WERI-Rb-1 (cell line): ENCODE measurements around the gene PTEN.

Source experiments
- DNase-seq: peaks from one replicate; pipeline ENCODE4 v3.0.0-alpha.2; 2020
- H3K27ac ChIP-seq: fragments of 250-450 bp; sonication (Bioruptor Pico); 2 replicates; pipeline ENCODE4 v1.5.1; 2020; ENCODE audit warnings: mild to moderate bottlenecking, moderate library complexity
- H3K27me3 ChIP-seq: fragments of 250-450 bp; sonication (Bioruptor Pico); 2 replicates; pipeline ENCODE4 v1.5.1; 2021; ENCODE audit warnings: mild to moderate bottlenecking, low read depth, moderate library complexity; ENCODE audit not compliant: insufficient read depth, severe bottlenecking
- H3K36me3 ChIP-seq: fragments of 250-450 bp; sonication (Bioruptor Pico); 2 replicates; pipeline ENCODE4 v1.5.1; 2020; ENCODE audit warnings: mild to moderate bottlenecking, moderate library complexity
- H3K4me3 ChIP-seq: 2 replicates; pipeline ENCODE4 v1.5.1; 2011; ENCODE audit warnings: low read depth, mild to moderate bottlenecking, control low read depth, low read length
- H3K9me3 ChIP-seq: fragments of 250-450 bp; sonication (Bioruptor Pico); 2 replicates; pipeline ENCODE4 v1.5.1; 2021; ENCODE audit warnings: mild to moderate bottlenecking, moderate library complexity; ENCODE audit not compliant: severe bottlenecking
- CTCF ChIP-seq: IDR thresholded peaks from 2 replicates; pipeline ENCODE4 v1.5.1; 2011; ENCODE audit warnings: low read depth, mild to moderate bottlenecking, control low read depth, inconsistent platforms, low read length

Gene PTEN

GRCh38 chr10:87935290-87936141 is 72.1 kb downstream of the PTEN start:
- Histone ChIP-seq H3K4me3 (no peak overlapping the region), H3K27ac (no peak overlapping the region), H3K9me3 (no peaks in the 10 kb centered on the region), H3K36me3 (peaks cover 13% of the 10 kb centered on the region), H3K27me3 (no peaks in the 10 kb centered on the region)
- no peak for DNase-seq
- TF ChIP-seq CTCF: no peak

- H3K4me3 ChIP-seq: no peak overlapping the region
- DNase-seq: no peak
- no peak for TF ChIP-seq CTCF
- no peaks in the 10 kb centered on the region for H3K9me3 ChIP-seq
- H3K27me3 ChIP-seq: no peaks in the 10 kb centered on the region
- peaks cover 4% of the 10 kb centered on the region; the same call in 1 of the 2 replicates for H3K36me3 ChIP-seq
- no peak overlapping the region for H3K27ac ChIP-seq
These were observed 76.8 kb downstream of the PTEN start for GRCh38 chr10:87940210-87940609.

- no peak for DNase-seq
- no peak for TF ChIP-seq CTCF
- Histone ChIP-seq H3K9me3 (no peaks in the 10 kb centered on the region), H3K27ac (no peak overlapping the region), H3K36me3 (no peaks in the 10 kb centered on the region), H3K4me3 (no peak overlapping the region), H3K27me3 (no peaks in the 10 kb centered on the region)
These were observed 79.6 kb downstream of the PTEN start for GRCh38 chr10:87942884-87943527.

GRCh38 chr10:87945984-87946383 is 82.6 kb downstream of the PTEN start:
- no peak overlapping the region for H3K4me3 ChIP-seq
- no peaks in the 10 kb centered on the region for H3K27me3 ChIP-seq
- H3K9me3 ChIP-seq: no peaks in the 10 kb centered on the region
- no peak overlapping the region for H3K27ac ChIP-seq
- DNase-seq: no peak
- no peak for TF ChIP-seq CTCF
- no peaks in the 10 kb centered on the region for H3K36me3 ChIP-seq

- DNase-seq: no peak
- Histone ChIP-seq H3K27me3 (no peaks in the 10 kb centered on the region), H3K36me3 (no peaks in the 10 kb centered on the region; the same call in 1 of the 2 replicates), H3K4me3 (no peak overlapping the region), H3K27ac (no peak overlapping the region), H3K9me3 (no peaks in the 10 kb centered on the region)
- no peak for TF ChIP-seq CTCF
These were observed 89.2 kb downstream of the PTEN start for GRCh38 chr10:87952612-87953011.
